Hematopoietic multipotent progenitor cell treated with erythropoietin and hydrocortisone succinate and interleukin-3 and kit ligand, for 4 days (in vitro differentiated cells): Measurements from ENCODE around the gene HP.

Experiments
- DNase-seq: peaks from one replicate; pipeline ENCODE4 v3.0.0-alpha.2; 2015

The HP gene

GRCh38 chr16:72092832-72093447 is 38.6 kb downstream of the HP start:
- DNase-seq = peak; percentile 64

- peak; percentile 100 for DNase-seq
Measured at GRCh38 chr16:72093448-72094265, 39.4 kb downstream of the HP start, which contains the start of the genes DHX38 and TXNL4B. Gene DHX38 (plus strand): TSS chr16:72093847. CDS start chr16:72096158, 2,311 bp downstream. Gene TXNL4B (minus strand): TSS chr16:72093620. CDS start chr16:72090749, 2,871 bp downstream.

- DNase-seq = peak; percentile 58
Measured at GRCh38 chr16:72094266-72094610, 39.9 kb downstream of the HP start.

- no peak for DNase-seq
Measured at GRCh38 chr16:72098936-72099335, 44.6 kb downstream of the HP start.

- DNase-seq = peak; percentile 86
Measured at GRCh38 chr16:72099377-72099818, 45.1 kb downstream of the HP start.

GRCh38 chr16:72101195-72101594 is 46.9 kb downstream of the HP start:
- DNase-seq = no peak

GRCh38 chr16:72104905-72105304 is 50.6 kb downstream of the HP start:
- DNase-seq = no peak

GRCh38 chr16:72105978-72106377 is 51.7 kb downstream of the HP start:
- DNase-seq = no peak

GRCh38 chr16:72107371-72107770 is 53.1 kb downstream of the HP start:
- DNase-seq = no peak

GRCh38 chr16:72108353-72109102 is 54.2 kb downstream of the HP start:
- no peak for DNase-seq

GRCh38 chr16:72109300-72109699 is 55.0 kb downstream of the HP start:
- DNase-seq = no peak

GRCh38 chr16:72109966-72110530 is 55.7 kb downstream of the HP start:
- DNase-seq = no peak
